Liver (tissue), 3 donors: Measurements from ENCODE around the gene RFC2.

Experiments
- CTCF ChIP-seq: fragments of 150-350 bp; IDR thresholded peaks from 2 replicates; pipeline ENCODE4 v1.5.1; 2017; ENCODE audit warnings: improper control_type of control experiment, low read depth, low read length; ENCODE audit not compliant: missing input control
- EGR1 ChIP-seq, 2 donors: IDR thresholded peaks; 2 replicates each; pipeline ENCODE4 v1.6.1; 2016 to 2018; ENCODE audit warnings: antibody characterized with exemption in 2 of 2, low read depth in 2 of 2
- YY1 ChIP-seq: IDR thresholded peaks from 2 replicates; pipeline ENCODE4 v1.6.1; 2016; ENCODE audit warnings: antibody characterized with exemption, mild to moderate bottlenecking
- donor health status: healthy.
- donor health status: healthy.

GRCh38 chr7:74223711-74224510, 30.3 kb downstream of the RFC2 start:
- no peak for TF ChIP-seq CTCF
- TF ChIP-seq YY1: no peak
- TF ChIP-seq EGR1 (IDR thresholded peaks at IDR 0.05; ENCODE audit: low read depth in 2 of 2): no peak
